IPS-18c (cell line): ENCODE results near the gene TRIM44.

ENCODE experiments used
- H3K4me3 ChIP-seq: 2 replicates; pipeline ENCODE4 v1.7.0; 2013; ENCODE audit warnings: low read depth, mild to moderate bottlenecking, low read length, moderate library complexity; ENCODE audit not compliant: insufficient read depth
- H3K9me3 ChIP-seq: one replicate; pipeline ENCODE4 v1.6.1; 2013; ENCODE audit warnings: mild to moderate bottlenecking, low read length, moderate library complexity; ENCODE audit not compliant: control insufficient read depth, insufficient read depth

Gene TRIM44, protein sequence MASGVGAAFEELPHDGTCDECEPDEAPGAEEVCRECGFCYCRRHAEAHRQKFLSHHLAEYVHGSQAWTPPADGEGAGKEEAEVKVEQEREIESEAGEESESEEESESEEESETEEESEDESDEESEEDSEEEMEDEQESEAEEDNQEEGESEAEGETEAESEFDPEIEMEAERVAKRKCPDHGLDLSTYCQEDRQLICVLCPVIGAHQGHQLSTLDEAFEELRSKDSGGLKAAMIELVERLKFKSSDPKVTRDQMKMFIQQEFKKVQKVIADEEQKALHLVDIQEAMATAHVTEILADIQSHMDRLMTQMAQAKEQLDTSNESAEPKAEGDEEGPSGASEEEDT

DNA sequence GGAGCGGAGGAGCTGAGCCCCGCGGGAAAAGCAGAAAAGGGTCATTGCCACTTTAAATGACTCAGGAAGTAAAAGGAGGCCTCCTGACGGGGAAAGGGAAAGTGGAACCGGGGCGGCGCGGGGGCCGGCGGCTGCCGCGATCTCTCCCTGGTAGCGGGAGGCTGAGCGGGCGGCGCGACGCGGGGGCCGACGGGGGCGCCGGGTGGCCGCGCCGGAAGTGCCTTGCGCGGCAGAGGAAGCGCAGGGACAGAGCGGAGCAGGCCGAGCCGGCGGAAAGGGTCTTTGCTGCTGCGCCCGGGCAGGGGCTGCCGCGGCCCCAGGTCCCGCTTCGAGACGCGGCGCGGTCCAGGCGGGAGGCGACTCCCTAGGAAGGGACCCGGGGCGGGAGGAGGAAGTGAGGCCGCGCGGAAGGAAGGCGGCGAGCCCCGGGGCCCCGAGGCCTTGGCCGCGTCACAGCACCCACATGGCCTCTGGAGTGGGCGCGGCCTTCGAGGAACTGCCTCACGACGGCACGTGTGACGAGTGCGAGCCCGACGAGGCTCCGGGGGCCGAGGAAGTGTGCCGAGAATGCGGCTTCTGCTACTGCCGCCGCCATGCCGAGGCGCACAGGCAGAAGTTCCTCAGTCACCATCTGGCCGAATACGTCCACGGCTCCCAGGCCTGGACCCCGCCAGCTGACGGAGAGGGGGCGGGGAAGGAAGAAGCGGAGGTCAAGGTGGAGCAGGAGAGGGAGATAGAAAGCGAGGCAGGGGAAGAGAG lies at the start of gene TRIM44:
Gene TRIM44 (plus strand): TSS at position 127 of the 759 bp plus-strand sequence. CDS start 337 bp downstream, at position 464.
- peak within 1 kb of the TSS; percentile 73 for H3K4me3 ChIP-seq
- H3K9me3 ChIP-seq: peaks cover 5% of the 10 kb centered on the region

DNA sequence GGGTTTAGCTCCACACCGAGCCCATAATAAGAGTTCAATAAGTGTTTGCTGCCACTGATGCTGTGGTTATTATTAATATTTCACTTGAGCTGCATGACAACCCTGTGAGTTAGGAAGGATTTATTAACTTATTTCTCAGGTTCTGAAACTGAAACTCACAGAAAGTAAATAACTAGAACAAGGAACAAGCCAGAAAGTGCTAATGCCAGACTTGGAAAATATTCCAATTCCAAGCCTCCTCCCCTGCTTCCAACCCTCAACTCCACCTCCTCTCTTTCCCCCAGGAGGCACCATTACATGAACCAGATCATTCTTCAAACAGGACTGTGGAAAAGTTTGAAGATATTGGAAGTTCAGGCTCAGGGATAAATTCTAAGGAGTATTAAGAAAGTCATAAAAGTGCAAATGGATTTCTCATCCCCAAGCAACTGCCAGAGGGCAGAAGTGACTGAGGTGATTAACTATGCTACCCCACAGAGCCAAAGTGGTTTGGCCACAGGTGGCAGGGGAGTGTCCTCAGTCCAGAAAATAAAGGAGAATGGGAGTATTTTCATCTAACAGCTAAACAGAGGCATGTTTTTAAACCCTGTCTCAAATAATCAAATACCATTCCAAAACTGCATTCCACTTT lies 47.5 kb upstream of the TRIM44 start:
- Histone ChIP-seq H3K4me3 (no peak overlapping the region), H3K9me3 (no peaks in the 10 kb centered on the region)

DNA sequence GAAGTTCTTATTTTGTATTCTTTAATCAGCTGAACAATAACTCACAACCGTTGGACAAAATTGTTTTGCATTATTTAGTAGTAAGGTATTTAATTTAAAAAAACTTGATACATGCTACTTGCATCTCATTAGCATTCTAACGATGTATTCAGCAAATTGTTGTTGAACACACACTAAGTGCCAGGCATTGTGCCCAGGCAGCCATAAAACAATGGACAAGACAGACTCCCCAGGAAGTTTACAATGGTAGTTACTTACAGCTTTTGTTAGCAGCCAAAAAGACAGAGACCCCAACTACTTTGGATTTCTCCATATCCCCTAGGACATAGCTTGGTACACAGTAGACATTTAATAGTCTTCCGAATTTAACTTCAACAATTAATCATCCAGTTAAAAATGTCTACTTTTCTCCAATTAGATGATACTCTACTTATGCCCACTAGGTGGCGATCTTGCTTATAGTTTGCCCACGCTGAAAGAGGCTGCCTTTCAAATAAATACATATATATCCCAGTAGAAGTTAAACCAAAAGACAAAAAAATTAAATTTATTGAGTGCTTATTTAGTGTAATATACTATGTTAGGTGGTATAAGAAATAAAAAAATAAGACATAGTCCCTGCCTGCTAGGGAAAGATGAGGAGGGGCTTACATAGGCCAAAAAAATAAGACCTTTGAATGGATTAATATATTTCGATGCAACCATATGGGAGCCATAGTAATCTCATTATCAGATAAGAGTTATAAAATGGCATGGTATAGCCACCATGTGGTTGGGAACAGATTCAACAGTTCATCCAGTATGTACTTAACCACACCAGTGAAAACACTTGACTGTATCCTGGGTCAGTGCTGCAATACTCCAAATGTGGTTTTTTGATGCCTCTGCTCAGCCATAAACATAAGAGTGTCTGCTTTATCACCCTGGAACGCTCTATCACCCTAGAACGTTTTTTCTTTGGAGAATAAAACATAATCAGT lies 46.4 kb upstream of the TRIM44 start:
- no peak overlapping the region for H3K4me3 ChIP-seq
- no peaks in the 10 kb centered on the region for H3K9me3 ChIP-seq

DNA sequence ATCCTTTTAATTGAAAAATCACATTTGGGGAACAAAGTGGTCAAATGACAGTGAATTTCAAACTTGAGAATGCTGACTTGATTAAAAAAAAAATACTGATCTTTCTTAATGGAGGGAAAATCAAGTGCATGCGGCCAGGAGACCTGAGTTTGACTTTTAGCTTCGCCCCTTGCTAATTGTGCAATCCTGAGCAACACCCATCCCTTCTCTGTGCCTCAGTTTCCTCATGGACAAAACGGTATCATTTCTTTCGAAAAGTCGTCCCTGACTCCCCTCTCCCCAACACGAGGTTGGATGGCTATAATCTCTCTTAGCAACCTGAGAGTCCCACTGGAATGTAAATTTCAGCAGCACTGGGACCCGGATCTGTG lies 45.3 kb upstream of the TRIM44 start:
- Histone ChIP-seq H3K9me3 (no peaks in the 10 kb centered on the region), H3K4me3 (peak overlapping the region; percentile 46; the same call in 1 of the 2 replicates)

DNA sequence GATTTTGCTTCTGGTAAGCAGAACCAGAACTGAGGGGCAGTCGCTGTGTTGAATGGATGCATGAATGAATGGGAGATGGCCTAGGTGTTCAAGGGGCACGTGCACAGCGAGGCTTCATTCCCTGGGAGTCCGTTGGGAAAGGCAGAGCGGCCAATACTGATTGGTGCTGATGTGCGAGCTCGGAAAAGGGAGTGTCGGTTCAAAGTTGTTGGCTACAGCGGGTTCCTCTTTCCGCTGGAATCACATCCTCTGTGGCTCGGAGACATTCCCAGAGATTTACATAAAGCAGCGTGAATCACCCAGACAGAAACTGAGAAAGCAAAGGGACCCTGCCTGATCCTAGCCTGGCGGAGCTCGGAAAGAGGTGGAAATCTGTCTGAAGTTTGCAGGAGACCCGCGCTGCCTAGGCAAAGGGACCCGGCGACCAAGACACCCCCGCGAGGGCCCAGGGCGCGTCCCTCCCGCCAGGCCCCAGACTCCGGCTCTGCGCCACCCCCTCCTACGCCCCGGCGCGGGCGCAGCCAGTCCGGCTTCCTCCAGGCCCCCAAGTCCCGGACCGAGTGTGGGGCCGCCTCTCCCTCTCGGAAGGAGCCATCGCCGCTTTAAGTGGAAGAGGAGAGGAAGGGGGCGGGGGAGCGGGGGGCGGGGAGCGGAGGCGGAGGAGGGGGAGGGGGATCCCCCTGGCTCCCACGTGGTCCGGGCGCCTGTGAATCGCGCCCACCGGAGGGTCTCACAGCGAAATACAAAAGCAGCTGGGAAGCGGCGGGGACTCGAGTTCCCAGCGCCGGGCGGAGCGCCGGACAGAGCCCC lies 44.7 kb upstream of the TRIM44 start, which contains the start of gene FJX1:
Gene FJX1 (plus strand): TSS at position 774 of the 810 bp plus-strand sequence. CDS start 177 bp downstream, outside the sequence.
- no peaks in the 10 kb centered on the region for H3K9me3 ChIP-seq
- H3K4me3 ChIP-seq: peak within 1 kb of the TSS; percentile 46

DNA sequence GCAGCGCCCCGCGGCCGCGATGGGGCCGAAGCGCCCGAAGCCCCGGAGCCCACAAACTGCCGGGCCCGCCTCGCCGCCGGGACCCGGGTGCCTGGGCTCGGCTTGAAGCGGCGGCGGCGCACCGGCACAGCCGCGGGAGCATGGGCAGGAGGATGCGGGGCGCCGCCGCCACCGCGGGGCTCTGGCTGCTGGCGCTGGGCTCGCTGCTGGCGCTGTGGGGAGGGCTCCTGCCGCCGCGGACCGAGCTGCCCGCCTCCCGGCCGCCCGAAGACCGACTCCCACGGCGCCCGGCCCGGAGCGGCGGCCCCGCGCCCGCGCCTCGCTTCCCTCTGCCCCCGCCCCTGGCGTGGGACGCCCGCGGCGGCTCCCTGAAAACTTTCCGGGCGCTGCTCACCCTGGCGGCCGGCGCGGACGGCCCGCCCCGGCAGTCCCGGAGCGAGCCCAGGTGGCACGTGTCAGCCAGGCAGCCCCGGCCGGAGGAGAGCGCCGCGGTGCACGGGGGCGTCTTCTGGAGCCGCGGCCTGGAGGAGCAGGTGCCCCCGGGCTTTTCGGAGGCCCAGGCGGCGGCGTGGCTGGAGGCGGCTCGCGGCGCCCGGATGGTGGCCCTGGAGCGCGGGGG lies 44.0 kb upstream of the TRIM44 start:
- Histone ChIP-seq H3K4me3 (peak overlapping the region; percentile 34), H3K9me3 (no peaks in the 10 kb centered on the region)

DNA sequence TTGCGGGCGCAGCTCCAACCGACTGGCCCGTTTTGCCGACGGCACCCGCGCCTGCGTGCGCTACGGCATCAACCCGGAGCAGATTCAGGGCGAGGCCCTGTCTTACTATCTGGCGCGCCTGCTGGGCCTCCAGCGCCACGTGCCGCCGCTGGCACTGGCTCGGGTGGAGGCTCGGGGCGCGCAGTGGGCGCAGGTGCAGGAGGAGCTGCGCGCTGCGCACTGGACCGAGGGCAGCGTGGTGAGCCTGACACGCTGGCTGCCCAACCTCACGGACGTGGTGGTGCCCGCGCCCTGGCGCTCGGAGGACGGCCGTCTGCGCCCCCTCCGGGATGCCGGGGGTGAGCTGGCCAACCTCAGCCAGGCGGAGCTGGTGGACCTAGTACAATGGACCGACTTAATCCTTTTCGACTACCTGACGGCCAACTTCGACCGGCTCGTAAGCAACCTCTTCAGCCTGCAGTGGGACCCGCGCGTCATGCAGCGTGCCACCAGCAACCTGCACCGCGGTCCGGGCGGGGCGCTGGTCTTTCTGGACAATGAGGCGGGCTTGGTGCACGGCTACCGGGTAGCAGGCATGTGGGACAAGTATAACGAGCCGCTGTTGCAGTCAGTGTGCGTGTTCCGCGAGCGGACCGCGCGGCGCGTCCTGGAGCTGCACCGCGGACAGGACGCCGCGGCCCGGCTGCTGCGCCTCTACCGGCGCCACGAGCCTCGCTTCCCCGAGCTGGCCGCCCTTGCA lies 43.3 kb upstream of the TRIM44 start:
- Histone ChIP-seq H3K4me3 (peak overlapping the region; percentile 34), H3K9me3 (no peaks in the 10 kb centered on the region)

DNA sequence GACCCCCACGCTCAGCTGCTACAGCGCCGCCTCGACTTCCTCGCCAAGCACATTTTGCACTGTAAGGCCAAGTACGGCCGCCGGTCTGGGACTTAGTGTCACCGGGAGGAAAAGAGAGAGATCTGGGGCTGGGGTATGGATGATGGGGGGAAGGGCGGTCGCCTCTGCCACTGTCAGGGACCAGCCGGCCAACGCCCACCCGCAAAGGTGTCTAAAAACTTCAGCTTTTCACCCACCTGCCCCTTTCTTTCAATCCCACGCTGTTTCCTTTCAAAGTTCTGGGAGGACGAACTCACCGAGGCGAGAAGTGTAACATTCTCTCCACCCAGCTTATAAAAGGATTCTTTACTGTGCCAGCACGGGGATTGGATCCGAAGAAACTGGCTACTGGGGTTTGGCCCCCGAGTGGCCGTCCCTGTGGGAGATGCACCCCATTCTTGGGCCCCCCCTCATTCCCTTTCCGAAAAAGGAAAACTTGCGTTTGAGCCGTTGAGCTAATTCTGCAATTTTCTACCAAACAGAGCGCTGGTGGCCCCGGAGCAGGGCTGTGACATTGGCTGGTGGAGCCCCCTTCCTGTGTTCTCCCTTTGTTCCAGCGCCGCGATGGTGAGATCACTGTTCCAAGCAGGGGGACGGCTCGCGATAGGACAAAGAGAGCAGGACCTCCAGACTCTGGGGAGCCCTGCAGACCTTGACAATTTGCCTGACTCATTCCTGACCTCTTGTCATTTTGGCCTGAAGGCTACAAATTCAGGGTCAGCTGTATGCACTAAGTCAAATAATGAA lies 42.5 kb upstream of the TRIM44 start:
- peak overlapping the region; percentile 34 for H3K4me3 ChIP-seq
- H3K9me3 ChIP-seq: no peaks in the 10 kb centered on the region

DNA sequence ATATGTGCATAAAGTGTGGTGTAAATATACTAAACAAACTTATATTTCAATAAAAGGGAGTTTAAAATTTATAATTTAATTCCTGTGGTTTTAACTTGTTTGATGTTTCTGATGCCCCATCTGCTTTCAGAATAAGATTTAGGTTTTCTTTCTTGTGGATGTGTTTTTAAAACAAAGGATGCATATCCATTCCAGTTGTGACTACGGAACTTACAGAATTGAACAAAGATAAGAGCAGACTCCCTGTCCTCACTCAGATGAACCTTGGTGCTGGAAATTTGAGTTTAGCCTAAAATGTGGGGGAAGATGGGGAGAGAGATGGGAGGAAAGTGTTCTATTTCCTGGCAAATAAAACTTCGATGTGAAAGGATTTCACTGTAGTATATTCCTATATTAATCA lies 41.8 kb upstream of the TRIM44 start:
- no peak overlapping the region for H3K4me3 ChIP-seq
- no peaks in the 10 kb centered on the region for H3K9me3 ChIP-seq

DNA sequence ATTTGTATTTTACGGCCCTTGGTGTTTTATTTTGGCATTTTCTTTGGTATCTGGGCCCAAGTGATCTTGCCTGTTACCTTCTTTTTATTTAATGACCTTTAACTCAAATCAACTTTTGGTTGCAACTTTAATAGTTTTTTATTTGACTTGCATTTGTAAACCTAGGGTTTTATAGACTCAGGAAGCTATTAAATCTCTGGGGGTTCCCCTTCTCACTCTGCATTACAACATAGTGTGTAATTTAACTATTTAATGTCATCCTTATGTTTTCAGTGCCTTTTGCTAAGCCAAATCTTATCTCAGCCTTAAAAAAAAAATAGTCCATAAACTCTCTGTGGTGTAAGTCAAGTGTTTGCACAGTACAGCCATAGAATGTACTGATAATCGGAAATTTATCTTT lies 41.0 kb upstream of the TRIM44 start:
- H3K4me3 ChIP-seq: no peak overlapping the region
- H3K9me3 ChIP-seq: no peaks in the 10 kb centered on the region

DNA sequence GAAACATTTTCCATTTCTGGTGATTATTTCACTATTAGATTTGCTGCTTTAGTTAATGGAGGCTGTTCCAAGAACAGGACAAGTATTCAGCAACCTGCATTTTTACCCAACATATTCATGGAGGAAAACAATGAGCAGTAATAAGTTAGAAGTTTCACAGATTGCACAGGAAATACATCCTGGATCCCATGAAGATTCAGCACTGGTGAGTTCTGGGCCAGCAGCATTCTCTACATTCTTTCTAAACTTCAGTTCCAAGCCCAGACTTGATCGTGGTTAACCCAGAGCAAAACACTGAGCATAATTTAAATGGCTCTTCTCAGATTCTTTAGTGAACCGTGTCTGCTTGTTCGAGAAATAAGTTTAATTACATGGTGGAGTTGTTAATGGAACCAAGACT lies 40.5 kb upstream of the TRIM44 start:
- H3K9me3 ChIP-seq: no peaks in the 10 kb centered on the region
- H3K4me3 ChIP-seq: no peak overlapping the region

DNA sequence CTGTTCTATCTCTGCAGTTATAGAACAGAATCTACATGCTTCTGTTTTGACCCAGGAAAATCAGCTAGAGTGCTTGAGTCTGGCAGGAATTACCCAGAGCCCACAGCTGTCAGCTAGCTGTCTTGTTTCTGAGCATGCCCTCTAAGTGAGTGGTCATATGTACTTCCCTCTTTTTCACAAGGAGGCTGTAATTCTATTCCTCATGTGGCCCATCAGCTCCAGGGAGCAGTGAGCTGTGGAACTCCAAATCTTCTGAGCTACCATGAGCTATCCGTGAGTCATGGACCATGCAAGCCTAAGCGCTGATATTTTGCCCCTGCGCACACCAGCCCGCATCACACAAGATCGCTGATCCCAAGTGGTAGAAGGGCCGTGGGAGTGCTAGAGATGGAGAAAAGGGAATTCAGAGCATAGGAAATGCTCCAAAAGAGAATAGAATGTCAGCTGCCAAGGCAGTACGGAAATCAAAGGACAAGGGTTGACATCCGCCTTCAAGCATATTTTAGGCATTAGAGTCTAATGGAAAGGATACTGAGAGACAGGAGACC lies 38.9 kb upstream of the TRIM44 start:
- Histone ChIP-seq H3K4me3 (no peak overlapping the region), H3K9me3 (no peaks in the 10 kb centered on the region)

DNA sequence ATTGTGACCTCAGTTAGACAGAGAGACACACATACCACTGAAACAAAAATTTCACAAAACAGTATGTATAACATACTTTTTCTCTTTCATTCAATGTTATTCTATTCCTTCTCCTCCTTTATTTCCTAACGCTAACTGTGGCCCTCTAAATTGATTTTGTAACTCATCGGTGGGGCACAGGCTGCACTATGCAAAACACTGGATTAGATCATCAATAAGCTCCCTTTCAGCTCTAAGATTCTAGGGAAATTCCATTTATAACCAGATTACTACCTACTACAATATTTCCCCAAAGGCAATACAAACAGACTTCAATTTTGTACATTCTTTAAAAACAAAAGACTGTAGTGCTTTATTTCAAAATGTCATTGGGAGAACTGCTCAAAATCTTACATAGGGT lies 38.3 kb upstream of the TRIM44 start:
- Histone ChIP-seq H3K9me3 (no peaks in the 10 kb centered on the region), H3K4me3 (no peak overlapping the region)

DNA sequence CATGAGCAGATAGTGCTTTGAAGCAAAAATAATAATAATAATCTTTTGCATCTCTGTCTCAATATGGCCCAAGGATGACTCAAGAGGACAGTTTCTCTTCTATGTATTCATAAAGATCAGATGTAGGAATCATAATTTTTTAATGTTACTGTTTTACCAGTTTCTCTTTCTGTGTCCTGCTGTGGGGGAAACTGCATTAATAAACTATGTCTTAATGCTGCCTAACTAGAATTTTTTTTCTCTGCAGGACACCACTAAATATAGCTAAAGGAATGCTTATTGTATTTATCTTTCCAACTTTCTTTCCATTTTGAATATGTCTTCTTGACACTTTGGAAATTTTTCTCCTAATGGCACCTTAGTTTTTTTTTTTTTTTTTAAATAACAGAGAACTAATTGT lies 37.8 kb upstream of the TRIM44 start:
- Histone ChIP-seq H3K4me3 (no peak overlapping the region), H3K9me3 (no peaks in the 10 kb centered on the region)
